ENCODE results near the gene PRR12.

Gene PRR12

GRCh38 chr19:49580264-49581006 lies 10.5 kb upstream of the PRR12 start, which contains the start of gene NOSIP (continued):
- TF ChIP-seq, protein P1, sequence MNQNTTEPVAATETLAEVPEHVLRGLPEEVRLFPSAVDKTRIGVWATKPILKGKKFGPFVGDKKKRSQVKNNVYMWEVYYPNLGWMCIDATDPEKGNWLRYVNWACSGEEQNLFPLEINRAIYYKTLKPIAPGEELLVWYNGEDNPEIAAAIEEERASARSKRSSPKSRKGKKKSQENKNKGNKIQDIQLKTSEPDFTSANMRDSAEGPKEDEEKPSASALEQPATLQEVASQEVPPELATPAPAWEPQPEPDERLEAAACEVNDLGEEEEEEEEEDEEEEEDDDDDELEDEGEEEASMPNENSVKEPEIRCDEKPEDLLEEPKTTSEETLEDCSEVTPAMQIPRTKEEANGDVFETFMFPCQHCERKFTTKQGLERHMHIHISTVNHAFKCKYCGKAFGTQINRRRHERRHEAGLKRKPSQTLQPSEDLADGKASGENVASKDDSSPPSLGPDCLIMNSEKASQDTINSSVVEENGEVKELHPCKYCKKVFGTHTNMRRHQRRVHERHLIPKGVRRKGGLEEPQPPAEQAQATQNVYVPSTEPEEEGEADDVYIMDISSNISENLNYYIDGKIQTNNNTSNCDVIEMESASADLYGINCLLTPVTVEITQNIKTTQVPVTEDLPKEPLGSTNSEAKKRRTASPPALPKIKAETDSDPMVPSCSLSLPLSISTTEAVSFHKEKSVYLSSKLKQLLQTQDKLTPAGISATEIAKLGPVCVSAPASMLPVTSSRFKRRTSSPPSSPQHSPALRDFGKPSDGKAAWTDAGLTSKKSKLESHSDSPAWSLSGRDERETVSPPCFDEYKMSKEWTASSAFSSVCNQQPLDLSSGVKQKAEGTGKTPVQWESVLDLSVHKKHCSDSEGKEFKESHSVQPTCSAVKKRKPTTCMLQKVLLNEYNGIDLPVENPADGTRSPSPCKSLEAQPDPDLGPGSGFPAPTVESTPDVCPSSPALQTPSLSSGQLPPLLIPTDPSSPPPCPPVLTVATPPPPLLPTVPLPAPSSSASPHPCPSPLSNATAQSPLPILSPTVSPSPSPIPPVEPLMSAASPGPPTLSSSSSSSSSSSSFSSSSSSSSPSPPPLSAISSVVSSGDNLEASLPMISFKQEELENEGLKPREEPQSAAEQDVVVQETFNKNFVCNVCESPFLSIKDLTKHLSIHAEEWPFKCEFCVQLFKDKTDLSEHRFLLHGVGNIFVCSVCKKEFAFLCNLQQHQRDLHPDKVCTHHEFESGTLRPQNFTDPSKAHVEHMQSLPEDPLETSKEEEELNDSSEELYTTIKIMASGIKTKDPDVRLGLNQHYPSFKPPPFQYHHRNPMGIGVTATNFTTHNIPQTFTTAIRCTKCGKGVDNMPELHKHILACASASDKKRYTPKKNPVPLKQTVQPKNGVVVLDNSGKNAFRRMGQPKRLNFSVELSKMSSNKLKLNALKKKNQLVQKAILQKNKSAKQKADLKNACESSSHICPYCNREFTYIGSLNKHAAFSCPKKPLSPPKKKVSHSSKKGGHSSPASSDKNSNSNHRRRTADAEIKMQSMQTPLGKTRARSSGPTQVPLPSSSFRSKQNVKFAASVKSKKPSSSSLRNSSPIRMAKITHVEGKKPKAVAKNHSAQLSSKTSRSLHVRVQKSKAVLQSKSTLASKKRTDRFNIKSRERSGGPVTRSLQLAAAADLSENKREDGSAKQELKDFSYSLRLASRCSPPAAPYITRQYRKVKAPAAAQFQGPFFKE (tag by site-specific recombination; IDR thresholded peaks at IDR 0.05; ENCODE audit: borderline replicate concordance): no peak
- TF ChIP-seq, protein P2, sequence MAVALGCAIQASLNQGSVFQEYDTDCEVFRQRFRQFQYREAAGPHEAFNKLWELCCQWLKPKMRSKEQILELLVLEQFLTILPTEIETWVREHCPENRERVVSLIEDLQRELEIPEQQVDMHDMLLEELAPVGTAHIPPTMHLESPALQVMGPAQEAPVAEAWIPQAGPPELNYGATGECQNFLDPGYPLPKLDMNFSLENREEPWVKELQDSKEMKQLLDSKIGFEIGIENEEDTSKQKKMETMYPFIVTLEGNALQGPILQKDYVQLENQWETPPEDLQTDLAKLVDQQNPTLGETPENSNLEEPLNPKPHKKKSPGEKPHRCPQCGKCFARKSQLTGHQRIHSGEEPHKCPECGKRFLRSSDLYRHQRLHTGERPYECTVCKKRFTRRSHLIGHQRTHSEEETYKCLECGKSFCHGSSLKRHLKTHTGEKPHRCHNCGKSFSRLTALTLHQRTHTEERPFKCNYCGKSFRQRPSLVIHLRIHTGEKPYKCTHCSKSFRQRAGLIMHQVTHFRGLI (tag by site-specific recombination; IDR thresholded peaks at IDR 0.05): peak; percentile 58; the same call in 1 of the 2 replicates
- TF ChIP-seq, protein P3, sequence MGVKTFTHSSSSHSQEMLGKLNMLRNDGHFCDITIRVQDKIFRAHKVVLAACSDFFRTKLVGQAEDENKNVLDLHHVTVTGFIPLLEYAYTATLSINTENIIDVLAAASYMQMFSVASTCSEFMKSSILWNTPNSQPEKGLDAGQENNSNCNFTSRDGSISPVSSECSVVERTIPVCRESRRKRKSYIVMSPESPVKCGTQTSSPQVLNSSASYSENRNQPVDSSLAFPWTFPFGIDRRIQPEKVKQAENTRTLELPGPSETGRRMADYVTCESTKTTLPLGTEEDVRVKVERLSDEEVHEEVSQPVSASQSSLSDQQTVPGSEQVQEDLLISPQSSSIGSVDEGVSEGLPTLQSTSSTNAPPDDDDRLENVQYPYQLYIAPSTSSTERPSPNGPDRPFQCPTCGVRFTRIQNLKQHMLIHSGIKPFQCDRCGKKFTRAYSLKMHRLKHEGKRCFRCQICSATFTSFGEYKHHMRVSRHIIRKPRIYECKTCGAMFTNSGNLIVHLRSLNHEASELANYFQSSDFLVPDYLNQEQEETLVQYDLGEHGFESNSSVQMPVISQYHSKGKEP (tag by site-specific recombination; IDR thresholded peaks at IDR 0.05): peak; percentile 73
- no peak for TF ChIP-seq ZNF274 (IDR thresholded peaks at IDR 0.05; ENCODE audit: low read length)
- no peak for TF ChIP-seq ZNF274 (tag by site-specific recombination; IDR thresholded peaks at IDR 0.05; ENCODE audit: borderline replicate concordance)
- TF ChIP-seq ZNF707 (tag by site-specific recombination; IDR thresholded peaks at IDR 0.05): no peak
- peak; percentile 66 for TF ChIP-seq ZBTB10 (tag by site-specific recombination; IDR thresholded peaks at IDR 0.05)
- TF ChIP-seq ZNF302 (tag by site-specific recombination; IDR thresholded peaks at IDR 0.05; ENCODE audit: low read depth): no peak
- peak; percentile 92; the same call in 1 of the 2 replicates for TF ChIP-seq KLF7 (tag by site-specific recombination; IDR thresholded peaks at IDR 0.05; ENCODE audit: borderline replicate concordance)
- TF ChIP-seq ZNF311 (tag by site-specific recombination; IDR thresholded peaks at IDR 0.05; ENCODE audit: borderline replicate concordance): no peak
- peak; percentile 100 for TF ChIP-seq ZBTB11 (tag by site-specific recombination; conservative IDR thresholded peaks at IDR 0.05; ENCODE audit: low read depth)
- no peak for TF ChIP-seq ZBTB7A (tag by site-specific recombination; IDR thresholded peaks at IDR 0.05; ENCODE audit: low read depth)
- TF ChIP-seq ZIC2 (tag by site-specific recombination; IDR thresholded peaks at IDR 0.05): no peak
- TF ChIP-seq ZNF660 (tag by site-specific recombination; IDR thresholded peaks at IDR 0.05): peak; percentile 99
- no peak for TF ChIP-seq ZNF658 (tag by site-specific recombination; IDR thresholded peaks at IDR 0.05)
- TF ChIP-seq, protein P4, sequence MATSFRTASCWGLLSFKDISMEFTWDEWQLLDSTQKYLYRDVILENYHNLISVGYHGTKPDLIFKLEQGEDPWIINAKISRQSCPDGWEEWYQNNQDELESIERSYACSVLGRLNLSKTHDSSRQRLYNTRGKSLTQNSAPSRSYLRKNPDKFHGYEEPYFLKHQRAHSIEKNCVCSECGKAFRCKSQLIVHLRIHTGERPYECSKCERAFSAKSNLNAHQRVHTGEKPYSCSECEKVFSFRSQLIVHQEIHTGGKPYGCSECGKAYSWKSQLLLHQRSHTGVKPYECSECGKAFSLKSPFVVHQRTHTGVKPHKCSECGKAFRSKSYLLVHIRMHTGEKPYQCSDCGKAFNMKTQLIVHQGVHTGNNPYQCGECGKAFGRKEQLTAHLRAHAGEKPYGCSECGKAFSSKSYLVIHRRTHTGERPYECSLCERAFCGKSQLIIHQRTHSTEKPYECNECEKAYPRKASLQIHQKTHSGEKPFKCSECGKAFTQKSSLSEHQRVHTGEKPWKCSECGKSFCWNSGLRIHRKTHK (tag by site-specific recombination; IDR thresholded peaks at IDR 0.05): no peak
- peak; percentile 95 for TF ChIP-seq ZSCAN30 (tag by site-specific recombination; IDR thresholded peaks at IDR 0.05)
- TF ChIP-seq ZNF133 (tag by site-specific recombination; IDR thresholded peaks at IDR 0.05): no peak
- TF ChIP-seq ELK4 (IDR thresholded peaks at IDR 0.05; ENCODE audit: borderline replicate concordance, low read depth, low read length): no peak

Data from HEK293 (cell line).